GM21786 (cell line): ENCODE results near the gene FRMD4A.
"Not testable (repeated sequence)": the region's sequence is repeated elsewhere in the genome, so short reads cannot be mapped to it uniquely, and the experiment has no call there.

ENCODE experiments used
- ATAC-seq: cut with Tn5 transposase; IDR thresholded peaks from one replicate; pipeline ENCODE4 v1.9.1; 2021; ENCODE audit not compliant: unreplicated experiment

FRMD4A gene

DNA sequence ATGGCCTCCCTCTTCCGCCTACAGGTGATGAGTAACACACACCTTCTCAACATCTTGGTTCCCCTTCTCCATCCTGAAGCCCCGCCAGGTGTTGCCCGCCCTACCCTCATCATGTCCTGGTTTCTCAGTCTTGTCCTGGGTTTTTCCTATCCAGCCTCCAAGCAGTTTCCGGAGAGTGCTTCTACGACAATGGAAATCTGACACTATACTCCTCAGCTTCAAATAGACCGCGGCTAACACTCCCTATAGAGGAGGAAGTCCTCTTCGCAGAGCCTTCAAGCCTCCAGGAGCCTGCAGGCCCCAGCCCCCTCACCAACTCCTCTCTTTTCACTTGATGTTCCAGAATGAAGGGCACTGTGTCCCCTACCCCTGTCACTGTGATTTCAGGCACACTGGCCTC, 596.6 kb downstream of the FRMD4A start:
- ATAC-seq, result no peak

DNA sequence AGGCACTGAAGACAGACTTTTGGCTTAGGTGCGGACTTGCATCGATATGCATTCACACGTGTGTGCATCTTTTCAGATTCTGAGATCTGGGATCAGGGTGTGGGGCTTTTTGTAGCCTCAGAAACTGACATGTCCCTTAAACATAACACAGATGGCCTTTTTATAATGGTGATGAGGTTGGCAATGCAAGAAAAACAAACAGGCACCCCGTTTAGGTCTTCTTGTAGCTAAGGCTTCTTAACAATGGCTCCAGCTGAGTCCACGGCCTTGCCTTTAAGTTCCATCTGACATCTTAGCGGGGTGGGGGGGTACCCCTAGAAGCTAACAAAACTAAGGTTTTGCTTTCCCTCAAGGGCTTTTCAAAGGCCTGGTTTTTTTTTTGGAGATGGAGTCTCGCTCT, 597.7 kb downstream of the FRMD4A start:
- no peak for ATAC-seq

DNA sequence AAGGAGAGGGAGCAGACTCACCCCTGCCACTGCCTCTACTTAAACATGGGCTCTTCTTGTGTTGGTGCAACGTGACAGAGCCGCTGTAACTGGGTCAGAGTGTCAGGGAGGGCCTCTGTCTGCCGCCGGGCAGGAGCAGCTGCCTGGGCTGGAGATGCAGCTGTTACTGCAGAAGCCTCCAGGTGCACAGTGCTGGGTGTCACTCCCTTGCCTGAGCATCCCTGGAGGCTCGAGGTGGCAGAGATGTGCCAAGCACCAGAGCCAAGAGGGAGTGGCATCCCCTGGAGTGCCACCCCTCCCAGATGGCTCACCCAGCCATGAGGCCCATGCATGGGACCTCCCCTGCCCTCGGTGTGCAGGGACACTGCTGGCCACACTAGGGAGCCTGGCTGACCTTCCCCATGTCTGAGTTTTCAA, 598.3 kb downstream of the FRMD4A start:
- no peak for ATAC-seq

DNA sequence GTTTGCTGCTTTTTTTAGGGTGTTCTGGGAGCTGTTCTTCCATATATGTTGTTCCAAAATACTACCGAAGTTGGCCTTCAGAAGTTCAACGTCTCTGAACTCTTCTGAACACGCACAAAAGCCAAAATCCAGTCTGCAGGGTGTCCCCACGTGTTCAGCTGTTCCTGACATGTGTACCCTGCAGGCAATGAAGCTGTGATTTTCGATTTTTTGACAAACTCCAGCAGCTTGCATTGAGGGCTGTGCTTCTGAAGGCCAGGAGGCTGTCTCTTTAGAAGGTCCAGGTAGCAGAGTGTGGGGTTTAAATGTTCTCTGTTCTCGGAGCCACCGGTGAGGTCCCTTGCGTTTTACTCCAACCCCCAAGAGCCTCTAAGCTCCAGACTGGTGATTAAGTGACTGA, 598.9 kb downstream of the FRMD4A start:
- ATAC-seq, result no peak

DNA sequence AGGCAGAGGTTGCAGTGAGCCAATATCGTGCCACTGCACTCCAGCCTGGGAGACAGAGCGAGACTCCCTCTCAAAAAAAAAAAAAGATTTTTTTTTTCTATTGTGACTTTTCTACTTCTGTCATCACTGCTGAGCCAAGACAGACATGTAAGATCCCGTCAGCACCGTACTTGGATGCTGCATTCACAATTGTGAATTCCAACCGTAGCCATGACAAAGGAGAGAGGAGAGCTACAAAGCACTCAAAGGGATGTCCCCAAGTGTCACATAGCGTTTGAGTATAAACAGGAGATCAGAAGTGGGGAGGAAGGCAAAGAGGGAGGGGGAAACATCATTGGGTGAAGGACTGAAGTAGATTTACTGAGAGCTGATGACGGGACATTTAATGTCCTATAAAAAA, 599.8 kb downstream of the FRMD4A start:
- no peak for ATAC-seq

DNA sequence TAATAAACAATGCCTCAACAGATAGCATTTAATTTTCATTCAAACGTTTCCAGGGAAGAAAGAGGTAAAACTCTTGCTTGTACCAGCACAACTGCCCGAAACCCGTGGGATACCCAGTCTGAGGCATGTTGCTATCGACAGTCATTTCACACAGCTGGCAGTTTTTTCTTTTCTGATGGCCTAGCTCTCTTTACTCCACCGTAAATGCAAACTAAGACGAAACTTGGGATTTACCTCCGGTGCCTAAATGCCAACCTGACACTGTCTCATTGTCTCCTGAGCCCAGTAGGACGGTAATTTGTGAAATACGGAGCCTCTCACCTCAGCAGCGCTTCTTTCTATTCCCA, 600.4 kb downstream of the FRMD4A start:
- ATAC-seq, result no peak

DNA sequence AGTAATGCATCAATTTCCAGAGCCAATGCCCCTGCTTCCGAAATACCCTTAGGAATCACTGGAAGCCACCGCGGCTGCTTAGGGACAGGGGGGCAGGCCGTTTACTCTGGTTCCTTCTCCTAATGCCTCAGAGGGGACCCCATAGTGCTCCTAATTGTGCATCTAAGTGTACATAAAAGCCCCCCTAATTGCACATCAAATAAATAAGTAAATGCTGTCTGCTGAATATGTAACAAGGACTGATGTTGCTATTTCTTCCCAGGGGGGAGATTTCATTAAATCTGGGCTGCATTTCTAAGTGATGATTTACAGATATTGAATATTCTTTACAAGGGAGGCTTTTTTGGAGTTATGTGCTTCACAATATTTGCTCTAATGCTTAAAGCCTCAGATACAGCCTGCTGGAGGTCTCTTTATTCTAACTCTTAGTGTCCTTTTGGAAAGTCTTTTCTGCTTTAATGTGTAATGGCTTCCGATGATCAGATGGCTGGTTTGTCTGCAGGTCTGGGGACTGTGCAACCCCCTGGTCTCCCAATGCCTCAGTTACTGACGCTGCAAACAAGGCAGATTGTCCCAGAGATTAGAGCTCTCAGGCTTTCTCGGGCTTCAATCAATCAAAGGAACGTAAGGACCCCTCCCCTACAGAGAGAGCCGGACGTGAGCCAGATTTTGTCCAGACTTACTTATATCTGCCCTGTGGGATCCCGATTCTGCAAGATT, 601.0 kb downstream of the FRMD4A start:
- ATAC-seq, result no peak

DNA sequence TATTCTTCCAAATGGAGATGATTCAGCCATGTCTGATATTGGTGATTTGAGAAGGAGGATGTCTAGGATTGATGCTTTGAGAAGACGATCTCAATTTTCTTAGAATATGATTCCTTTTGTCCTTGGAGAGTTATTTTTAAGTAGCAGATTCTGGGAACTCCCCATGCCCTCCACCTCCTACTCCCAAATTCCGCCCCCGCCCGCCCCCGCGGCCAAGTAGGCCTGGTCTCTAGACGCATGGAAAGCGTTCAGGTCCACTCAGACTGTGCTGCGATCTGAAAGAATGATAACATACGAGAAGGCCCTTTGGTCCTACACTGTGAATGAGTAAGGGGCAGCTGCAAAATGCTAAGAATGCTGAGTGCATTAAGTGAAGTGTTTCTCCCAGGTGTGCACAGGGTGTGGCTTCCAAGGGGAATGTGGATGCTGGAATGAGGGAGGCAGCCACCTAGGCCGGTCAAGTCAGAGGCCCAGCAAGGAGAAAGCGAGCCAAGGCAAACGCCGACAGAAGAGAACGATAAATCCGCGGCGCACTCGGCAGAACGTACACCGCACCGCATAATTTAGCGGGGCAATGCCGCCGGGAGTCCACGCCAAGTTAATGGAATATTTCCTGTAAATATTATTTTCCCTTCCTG, 601.7 kb downstream of the FRMD4A start:
- ATAC-seq, result no peak

DNA sequence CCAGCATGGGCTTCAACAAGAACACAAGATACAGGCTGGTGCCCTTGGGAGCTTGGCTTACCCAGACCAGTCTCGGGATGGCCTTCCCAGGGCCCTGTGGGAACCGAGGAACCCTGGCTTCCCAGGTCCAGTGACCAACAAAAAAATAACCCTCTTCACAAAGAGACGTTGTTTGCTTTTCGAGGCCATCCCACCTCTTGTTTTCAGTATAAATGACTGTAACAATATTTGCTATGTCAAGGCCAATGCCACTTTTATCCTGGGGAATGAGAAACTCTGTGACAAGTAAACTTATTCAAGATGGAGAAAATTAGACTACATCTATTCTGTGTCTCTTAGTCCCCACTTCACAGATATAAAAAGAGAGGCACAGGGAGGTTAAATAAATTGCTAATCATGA, 605.1 kb downstream of the FRMD4A start:
- no peak for ATAC-seq

DNA sequence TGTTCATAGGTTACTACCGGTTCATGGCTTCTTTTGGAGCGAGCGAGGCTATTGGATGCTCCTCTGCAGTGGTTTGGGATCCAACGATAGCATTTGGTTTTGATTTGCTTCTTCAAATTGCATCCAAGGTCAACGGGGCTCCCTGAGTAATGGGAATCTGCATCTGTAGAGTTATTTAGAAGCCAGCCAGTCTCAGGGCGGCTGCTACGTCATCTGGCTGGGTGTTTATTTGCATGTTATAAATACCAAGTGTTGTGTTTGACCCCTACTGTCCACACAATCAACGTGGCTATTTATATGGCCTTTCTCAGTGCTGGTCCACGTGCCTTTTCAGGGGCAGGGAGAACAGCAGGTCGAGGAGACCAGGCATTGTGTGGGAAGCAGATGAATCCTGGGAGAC, 606.2 kb downstream of the FRMD4A start:
- no peak for ATAC-seq

DNA sequence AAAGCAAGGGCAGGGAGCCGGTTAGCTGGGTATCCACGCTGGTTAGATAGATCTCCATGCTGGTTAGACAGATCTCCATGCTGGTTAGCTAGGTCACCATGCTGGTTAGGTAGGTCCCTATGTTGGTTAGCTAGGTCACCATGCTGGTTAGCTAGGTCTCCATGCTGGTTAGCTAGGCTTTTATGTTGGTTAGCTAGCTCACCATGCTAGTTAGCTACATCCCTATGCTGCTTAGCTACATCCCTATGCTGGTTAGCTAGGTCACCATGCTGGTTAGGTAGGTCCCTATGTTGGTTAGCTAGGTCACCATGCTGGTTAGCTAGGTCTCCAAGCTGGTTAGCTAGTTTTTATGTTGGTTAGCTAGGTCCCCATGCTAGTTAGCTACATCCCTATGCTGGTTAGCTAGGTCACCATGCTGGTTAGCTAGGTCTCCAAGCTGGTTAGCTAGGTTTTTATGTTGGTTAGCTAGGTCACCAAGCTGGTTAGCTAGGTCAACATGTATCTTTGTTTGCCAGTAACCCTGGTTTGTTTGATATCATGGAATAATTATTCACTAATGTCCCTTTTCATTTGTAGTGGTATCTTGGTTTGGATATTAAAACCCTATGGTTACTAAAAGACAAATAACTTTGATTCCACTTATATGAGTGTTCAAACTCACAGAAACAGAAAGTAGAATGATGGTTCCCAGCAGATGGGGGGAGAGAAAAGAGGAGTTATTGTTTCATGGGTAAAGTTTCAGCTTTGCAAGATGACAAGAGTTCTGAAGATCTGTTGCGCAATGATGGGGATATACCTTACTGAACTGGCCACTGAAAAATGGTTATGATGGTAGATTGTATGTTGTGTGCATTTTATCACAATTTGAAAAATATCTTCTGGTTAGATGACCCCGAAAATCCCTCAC, 607.7 kb downstream of the FRMD4A start:
- ATAC-seq, result no peak

DNA sequence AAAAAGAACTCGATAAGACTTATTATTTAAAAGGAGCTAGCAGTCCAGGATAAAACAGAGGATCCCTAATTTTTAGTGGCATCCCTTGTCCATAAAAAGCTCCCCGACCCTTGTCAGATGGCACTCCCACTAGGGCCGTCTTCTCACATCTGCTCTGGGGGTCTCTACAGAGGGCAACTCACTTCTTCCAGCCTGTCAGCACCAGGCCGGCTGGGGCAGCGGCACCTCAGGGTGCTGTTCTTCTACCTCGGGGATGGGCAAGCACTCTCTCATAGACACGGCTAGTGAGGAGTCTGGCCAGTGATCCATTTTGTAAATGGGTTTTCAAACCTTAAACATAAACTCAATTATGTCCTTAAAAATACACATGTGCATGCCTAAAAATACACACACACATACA, 609.2 kb downstream of the FRMD4A start:
- no peak for ATAC-seq

DNA sequence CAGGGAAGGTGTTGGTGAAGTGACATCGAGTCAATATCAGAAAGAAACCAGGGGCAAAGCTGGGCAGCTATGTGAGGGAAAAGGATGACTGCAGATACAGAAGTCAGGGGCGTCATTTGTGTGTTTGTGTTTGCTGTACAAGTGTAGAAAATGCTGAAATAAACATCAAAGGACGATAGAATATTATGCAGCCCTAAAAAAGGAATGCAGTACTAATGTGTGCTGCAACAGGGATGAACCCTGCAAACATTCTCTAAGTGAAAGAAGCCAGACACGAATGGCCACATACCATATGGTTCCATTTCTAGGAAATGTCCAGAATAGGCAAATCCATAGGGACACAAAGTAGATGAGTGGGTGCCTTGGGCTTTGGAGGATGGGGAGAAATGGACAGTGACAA, 610.0 kb downstream of the FRMD4A start:
- no peak for ATAC-seq

DNA sequence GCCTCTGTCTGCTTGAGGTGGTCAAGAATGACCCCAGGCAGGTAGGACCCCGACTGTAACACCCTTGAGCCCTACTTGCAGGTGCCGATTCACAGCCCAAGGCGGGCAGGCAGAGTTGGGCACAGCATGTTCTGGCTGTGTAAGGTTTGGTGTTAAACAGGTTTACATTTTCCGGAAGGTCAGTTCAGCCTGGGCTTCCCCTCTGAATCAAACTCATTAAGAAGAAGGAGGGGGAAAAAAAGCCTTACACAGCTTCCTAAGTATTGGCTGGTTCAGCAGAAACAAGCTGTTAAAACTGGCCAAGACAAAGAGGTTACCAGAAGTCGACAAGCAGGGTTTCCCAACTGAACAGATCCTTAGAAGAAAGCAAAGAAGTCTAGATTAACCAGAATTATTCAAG, 611.3 kb downstream of the FRMD4A start:
- no peak for ATAC-seq

DNA sequence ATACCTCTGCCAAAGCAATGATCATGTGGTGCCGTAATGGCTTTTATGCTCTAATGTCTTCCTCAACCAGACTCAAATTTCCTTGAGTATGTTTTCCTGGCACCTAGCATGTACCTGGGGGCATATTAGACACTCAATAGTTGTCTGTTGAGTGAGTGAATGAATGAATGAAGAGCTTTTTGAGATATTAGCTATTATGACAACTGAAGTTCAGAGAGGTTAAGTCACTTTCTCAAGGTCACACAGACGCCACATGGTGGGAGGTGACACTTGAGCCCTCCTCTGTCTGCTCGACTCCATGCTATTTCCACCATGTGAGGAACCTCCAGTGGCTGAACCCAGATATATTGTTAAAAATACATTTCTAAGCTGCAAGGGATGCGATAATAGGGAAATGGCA, 611.9 kb downstream of the FRMD4A start:
- ATAC-seq, result no peak

DNA sequence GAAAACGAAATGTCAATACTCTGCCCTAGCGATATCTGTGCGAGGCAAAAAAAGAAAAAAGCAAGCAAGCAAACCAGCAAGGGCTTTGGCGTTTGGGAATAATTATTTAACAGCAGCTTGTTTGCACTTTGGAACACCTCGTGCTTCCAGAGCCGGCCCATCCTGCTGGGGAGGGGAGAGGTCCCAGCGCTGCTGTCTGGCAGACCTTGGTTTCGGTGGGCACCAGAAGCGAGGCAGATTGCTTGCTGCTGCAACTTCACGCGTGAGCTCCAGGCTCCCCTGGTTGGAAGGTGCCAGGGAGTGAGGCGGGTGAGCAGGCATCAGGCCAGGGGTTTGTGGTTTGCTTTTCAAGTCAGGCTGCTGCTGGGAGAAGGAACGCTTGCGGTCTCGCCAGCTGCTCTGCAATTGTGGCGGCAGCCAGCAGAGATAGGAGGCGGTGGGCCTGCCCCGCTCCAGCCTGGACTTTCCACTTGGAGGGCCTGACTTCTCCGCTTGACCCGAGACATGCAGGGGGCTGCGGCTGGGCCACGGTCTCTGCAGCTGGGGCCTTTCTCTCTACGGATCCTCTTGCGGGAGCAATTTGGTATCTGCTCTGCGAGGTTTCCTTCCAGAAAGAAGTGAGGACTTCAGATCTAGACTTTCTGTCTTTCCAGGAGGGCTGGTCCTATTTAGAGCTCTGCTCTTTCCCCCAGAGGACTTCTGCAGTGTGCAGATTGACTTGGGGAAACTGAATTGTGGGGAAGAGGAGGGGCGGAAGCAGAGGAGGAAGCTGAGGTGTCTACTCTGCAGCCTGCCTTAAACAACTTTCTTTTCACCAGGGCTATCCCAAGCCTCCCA, 612.6 kb downstream of the FRMD4A start:
- no peak for ATAC-seq

DNA sequence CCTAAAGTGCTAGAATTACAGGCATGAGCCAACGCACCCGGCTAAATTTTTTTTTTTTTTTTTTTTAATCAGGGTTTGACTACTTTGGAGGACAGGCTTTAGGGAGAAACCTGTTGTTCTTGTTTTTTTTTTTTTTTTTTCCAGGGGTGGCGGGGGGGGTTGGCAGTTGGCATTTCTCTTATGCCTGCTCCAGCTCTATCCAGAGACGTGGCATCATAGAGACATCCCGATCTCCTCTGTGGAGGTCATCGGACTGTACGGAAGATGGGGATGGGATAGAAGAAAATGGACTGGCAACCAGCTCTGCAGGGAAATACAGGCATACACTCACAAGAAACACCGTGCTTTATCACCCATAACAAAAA, 613.2 kb downstream of the FRMD4A start:
- no peak for ATAC-seq

DNA sequence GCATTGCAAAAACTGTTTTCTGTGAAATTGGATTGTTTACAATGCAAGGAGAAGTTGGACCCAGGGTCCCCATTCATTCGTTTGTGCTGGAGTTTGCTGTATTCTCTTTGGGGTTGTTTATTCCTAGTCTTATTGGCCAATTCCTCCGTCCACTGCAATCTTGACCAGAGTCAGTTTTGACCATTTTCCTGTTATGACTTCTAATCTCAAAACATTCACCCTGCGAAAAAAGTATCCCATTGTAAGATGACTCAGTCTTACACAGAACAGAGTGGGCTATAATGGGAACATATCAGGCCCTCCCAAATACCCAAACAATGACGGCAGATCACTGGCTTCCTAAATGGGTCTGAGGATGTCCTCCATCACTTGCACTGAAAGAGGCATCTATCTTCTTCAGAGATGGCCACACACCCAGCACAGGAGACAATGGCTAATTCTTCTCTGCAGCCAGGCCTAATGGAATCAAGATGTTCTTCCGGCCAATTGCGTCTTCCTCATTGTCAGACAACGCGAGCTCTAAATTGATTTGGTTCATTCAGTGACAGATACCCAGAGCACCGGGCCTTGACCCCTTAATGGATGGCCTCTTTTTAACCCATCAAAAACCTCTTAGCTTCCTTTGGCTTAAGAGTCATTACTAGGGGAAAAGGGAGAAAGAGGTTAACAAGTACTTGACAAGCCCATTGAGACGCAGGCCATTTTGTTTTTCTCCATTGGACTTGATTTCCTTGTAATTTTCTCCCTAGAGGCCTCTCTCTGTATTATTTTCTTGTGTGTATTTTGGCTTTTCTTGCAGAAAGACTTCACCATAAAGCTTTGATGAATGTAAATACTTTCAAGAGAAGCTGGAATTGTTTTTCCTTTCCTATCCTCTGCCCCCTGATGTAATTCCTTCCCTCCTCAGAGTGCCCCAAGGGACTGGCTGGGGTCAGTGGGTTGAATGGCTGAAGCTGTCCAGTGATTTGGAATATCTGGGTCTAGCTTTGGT, 614.3 kb downstream of the FRMD4A start:
- ATAC-seq, result no peak

DNA sequence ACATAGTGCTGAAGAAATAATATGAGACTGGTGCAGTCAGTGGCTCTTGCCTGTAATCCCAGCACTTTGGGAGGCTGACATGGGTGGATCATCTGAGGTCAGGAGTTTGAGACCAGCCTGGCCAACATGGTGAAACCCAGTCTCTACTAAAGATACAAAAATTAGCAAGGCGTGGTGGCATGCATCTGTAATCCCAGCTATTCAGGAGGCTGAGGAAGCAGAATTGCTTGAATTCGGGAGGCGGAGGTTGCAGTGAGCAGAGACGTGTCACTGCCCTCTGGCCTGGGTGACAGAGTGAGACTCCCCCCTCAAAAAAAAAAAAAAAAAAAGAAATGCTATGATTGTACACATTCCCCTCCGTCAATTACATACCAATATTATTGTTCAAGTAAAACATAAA, 615.1 kb downstream of the FRMD4A start:
- not testable (repeated sequence) for ATAC-seq

DNA sequence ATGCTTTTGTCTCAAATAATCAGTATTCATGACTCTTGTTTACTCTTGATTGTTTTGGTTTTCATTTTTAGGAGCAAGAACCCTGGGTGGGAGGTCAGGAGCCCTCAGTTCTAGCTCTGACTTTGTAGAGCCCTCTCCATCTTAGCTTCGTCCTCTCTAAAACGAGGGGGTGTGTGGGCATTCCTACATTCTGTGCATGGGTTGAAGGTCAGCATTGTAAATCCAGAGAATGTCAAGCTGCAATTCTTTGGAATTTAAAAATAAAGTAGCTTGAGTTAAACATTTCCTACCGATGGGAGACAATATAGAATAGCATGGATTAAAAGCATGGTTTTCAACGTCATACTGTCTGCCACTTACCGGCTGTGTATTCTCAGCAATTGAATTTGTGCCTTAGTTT, 615.6 kb downstream of the FRMD4A start:
- no peak for ATAC-seq
